HG03175 (cell line): Measurements from ENCODE around the gene THSD4.
A peak's percentile ranks its signal among the peaks of the same experiment; 100 is the strongest.

Source experiments
- ATAC-seq: cut with Tn5 transposase; IDR thresholded peaks from one replicate; pipeline ENCODE4 v1.9.1; 2021; ENCODE audit warnings: mild to moderate bottlenecking, moderate library complexity; ENCODE audit not compliant: unreplicated experiment

THSD4 gene

GRCh38 chr15:71097890-71098289 lies 17.4 kb upstream of the THSD4 start:
- ATAC-seq = no peak

GRCh38 chr15:71098920-71099319 lies 16.4 kb upstream of the THSD4 start:
- ATAC-seq = no peak

- ATAC-seq = peak; percentile 69
Observed at GRCh38 chr15:71103102-71103676, 12.1 kb upstream of the THSD4 start.

- no peak for ATAC-seq
Observed at GRCh38 chr15:71104636-71105035, 10.6 kb upstream of the THSD4 start.

GRCh38 chr15:71105444-71105843 lies 9.8 kb upstream of the THSD4 start:
- no peak for ATAC-seq

- ATAC-seq = no peak
Observed at GRCh38 chr15:71106802-71107500, 8.3 kb upstream of the THSD4 start.

- ATAC-seq = no peak
Observed at GRCh38 chr15:71107501-71107815, 7.8 kb upstream of the THSD4 start.

GRCh38 chr15:71109130-71109529 lies 6.1 kb upstream of the THSD4 start:
- ATAC-seq = no peak

GRCh38 chr15:71109905-71110304 lies 5.4 kb upstream of the THSD4 start:
- ATAC-seq = no peak

GRCh38 chr15:71110405-71111180 lies 4.7 kb upstream of the THSD4 start:
- ATAC-seq = no peak

- ATAC-seq = no peak
Observed at GRCh38 chr15:71111181-71111565, 4.1 kb upstream of the THSD4 start.

- no peak for ATAC-seq
Observed at GRCh38 chr15:71111950-71112349, 3.3 kb upstream of the THSD4 start.

- ATAC-seq = no peak
Observed at GRCh38 chr15:71112429-71112828, 2.8 kb upstream of the THSD4 start.

GRCh38 chr15:71114066-71114680 lies 1.1 kb upstream of the THSD4 start:
- ATAC-seq = no peak

GRCh38 chr15:71115567-71116351 lies 488 bp downstream of the THSD4 start:
- ATAC-seq = peak; percentile 47

GRCh38 chr15:71116366-71116765 lies 1.1 kb downstream of the THSD4 start:
- ATAC-seq = no peak

- ATAC-seq = no peak
Observed at GRCh38 chr15:71116942-71117341, 1.7 kb downstream of the THSD4 start.

- no peak for ATAC-seq
Observed at GRCh38 chr15:71117714-71118305, 2.5 kb downstream of the THSD4 start.

- ATAC-seq = no peak
Observed at GRCh38 chr15:71118345-71118744, 3.1 kb downstream of the THSD4 start.

GRCh38 chr15:71118881-71119632 lies 3.8 kb downstream of the THSD4 start:
- no peak for ATAC-seq
